Measurements from ENCODE around the gene HS3ST2.

HS3ST2 gene

DNA sequence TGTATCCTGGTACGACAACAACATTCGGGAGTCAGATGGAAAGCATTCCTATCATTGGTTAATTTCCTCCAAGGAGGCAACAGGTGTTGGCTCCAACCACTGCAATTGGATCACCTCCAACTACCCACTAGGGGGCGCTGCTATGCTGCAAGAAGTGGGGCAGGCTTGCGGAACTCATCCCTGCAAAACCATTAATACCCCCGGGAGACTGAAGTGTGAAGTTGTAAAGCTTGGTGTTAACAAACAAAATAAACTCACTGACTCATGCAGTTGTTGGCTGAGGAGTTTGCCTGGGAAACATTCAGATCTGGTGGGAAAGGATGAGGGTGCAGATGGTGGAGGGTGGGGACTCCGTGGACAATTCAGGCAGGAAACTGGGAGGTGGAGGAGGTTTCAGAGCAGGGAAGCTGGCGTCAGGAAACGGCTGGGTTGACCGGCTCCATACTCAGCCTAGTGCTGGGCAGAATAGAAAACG, 84.9 kb downstream of the HS3ST2 start (continued):
- TF ChIP-seq MEIS1 (CRISPR knock-in tag; IDR thresholded peaks at IDR 0.05; ENCODE audit: borderline replicate concordance) = no peak
- TF ChIP-seq ZNF585B (tag by site-specific recombination; IDR thresholded peaks at IDR 0.05) = no peak
- no peak for TF ChIP-seq ZNF239 (tag by site-specific recombination; IDR thresholded peaks at IDR 0.05)
- no peak for TF ChIP-seq ZNF423 (tag by site-specific recombination; IDR thresholded peaks at IDR 0.05)
- TF ChIP-seq, protein P1, sequence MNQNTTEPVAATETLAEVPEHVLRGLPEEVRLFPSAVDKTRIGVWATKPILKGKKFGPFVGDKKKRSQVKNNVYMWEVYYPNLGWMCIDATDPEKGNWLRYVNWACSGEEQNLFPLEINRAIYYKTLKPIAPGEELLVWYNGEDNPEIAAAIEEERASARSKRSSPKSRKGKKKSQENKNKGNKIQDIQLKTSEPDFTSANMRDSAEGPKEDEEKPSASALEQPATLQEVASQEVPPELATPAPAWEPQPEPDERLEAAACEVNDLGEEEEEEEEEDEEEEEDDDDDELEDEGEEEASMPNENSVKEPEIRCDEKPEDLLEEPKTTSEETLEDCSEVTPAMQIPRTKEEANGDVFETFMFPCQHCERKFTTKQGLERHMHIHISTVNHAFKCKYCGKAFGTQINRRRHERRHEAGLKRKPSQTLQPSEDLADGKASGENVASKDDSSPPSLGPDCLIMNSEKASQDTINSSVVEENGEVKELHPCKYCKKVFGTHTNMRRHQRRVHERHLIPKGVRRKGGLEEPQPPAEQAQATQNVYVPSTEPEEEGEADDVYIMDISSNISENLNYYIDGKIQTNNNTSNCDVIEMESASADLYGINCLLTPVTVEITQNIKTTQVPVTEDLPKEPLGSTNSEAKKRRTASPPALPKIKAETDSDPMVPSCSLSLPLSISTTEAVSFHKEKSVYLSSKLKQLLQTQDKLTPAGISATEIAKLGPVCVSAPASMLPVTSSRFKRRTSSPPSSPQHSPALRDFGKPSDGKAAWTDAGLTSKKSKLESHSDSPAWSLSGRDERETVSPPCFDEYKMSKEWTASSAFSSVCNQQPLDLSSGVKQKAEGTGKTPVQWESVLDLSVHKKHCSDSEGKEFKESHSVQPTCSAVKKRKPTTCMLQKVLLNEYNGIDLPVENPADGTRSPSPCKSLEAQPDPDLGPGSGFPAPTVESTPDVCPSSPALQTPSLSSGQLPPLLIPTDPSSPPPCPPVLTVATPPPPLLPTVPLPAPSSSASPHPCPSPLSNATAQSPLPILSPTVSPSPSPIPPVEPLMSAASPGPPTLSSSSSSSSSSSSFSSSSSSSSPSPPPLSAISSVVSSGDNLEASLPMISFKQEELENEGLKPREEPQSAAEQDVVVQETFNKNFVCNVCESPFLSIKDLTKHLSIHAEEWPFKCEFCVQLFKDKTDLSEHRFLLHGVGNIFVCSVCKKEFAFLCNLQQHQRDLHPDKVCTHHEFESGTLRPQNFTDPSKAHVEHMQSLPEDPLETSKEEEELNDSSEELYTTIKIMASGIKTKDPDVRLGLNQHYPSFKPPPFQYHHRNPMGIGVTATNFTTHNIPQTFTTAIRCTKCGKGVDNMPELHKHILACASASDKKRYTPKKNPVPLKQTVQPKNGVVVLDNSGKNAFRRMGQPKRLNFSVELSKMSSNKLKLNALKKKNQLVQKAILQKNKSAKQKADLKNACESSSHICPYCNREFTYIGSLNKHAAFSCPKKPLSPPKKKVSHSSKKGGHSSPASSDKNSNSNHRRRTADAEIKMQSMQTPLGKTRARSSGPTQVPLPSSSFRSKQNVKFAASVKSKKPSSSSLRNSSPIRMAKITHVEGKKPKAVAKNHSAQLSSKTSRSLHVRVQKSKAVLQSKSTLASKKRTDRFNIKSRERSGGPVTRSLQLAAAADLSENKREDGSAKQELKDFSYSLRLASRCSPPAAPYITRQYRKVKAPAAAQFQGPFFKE (tag by site-specific recombination; IDR thresholded peaks at IDR 0.05; ENCODE audit: borderline replicate concordance) = no peak
- TF ChIP-seq, protein P2, sequence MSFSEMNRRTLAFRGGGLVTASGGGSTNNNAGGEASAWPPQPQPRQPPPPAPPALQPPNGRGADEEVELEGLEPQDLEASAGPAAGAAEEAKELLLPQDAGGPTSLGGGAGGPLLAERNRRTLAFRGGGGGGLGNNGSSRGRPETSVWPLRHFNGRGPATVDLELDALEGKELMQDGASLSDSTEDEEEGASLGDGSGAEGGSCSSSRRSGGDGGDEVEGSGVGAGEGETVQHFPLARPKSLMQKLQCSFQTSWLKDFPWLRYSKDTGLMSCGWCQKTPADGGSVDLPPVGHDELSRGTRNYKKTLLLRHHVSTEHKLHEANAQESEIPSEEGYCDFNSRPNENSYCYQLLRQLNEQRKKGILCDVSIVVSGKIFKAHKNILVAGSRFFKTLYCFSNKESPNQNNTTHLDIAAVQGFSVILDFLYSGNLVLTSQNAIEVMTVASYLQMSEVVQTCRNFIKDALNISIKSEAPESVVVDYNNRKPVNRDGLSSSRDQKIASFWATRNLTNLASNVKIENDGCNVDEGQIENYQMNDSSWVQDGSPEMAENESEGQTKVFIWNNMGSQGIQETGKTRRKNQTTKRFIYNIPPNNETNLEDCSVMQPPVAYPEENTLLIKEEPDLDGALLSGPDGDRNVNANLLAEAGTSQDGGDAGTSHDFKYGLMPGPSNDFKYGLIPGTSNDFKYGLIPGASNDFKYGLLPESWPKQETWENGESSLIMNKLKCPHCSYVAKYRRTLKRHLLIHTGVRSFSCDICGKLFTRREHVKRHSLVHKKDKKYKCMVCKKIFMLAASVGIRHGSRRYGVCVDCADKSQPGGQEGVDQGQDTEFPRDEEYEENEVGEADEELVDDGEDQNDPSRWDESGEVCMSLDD (tag by site-specific recombination; IDR thresholded peaks at IDR 0.05) = no peak
- TF ChIP-seq ZNF501 (tag by site-specific recombination; IDR thresholded peaks at IDR 0.05) = no peak
- peak; percentile 25; the same call in 1 of the 2 replicates for TF ChIP-seq TRIM28 (IDR thresholded peaks at IDR 0.05; ENCODE audit: borderline replicate concordance, low read length)
- TF ChIP-seq ZNF623 (tag by site-specific recombination; IDR thresholded peaks at IDR 0.05) = no peak
- TF ChIP-seq, protein P3, sequence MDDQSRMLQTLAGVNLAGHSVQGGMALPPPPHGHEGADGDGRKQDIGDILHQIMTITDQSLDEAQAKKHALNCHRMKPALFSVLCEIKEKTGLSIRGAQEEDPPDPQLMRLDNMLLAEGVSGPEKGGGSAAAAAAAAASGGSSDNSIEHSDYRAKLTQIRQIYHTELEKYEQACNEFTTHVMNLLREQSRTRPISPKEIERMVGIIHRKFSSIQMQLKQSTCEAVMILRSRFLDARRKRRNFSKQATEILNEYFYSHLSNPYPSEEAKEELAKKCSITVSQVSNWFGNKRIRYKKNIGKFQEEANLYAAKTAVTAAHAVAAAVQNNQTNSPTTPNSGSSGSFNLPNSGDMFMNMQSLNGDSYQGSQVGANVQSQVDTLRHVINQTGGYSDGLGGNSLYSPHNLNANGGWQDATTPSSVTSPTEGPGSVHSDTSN (CRISPR knock-in tag; IDR thresholded peaks at IDR 0.05) = no peak
- no peak for TF ChIP-seq ZNF138 (tag by site-specific recombination; IDR thresholded peaks at IDR 0.05; ENCODE audit: borderline replicate concordance)
- no peak for TF ChIP-seq ZNF768 (tag by site-specific recombination; IDR thresholded peaks at IDR 0.05)
- no peak for TF ChIP-seq ZNF664 (tag by site-specific recombination; IDR thresholded peaks at IDR 0.05)
- TF ChIP-seq ZNF19 (tag by site-specific recombination; IDR thresholded peaks at IDR 0.05; ENCODE audit: low read depth) = no peak
- TF ChIP-seq ZNF133 (tag by site-specific recombination; IDR thresholded peaks at IDR 0.05) = no peak
- TF ChIP-seq, protein P4, sequence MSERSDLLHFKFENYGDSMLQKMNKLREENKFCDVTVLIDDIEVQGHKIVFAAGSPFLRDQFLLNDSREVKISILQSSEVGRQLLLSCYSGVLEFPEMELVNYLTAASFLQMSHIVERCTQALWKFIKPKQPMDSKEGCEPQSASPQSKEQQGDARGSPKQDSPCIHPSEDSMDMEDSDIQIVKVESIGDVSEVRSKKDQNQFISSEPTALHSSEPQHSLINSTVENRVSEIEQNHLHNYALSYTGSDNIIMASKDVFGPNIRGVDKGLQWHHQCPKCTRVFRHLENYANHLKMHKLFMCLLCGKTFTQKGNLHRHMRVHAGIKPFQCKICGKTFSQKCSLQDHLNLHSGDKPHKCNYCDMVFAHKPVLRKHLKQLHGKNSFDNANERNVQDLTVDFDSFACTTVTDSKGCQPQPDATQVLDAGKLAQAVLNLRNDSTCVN (tag by site-specific recombination; optimal IDR thresholded peaks at IDR 0.05) = no peak
- TF ChIP-seq, protein P5, sequence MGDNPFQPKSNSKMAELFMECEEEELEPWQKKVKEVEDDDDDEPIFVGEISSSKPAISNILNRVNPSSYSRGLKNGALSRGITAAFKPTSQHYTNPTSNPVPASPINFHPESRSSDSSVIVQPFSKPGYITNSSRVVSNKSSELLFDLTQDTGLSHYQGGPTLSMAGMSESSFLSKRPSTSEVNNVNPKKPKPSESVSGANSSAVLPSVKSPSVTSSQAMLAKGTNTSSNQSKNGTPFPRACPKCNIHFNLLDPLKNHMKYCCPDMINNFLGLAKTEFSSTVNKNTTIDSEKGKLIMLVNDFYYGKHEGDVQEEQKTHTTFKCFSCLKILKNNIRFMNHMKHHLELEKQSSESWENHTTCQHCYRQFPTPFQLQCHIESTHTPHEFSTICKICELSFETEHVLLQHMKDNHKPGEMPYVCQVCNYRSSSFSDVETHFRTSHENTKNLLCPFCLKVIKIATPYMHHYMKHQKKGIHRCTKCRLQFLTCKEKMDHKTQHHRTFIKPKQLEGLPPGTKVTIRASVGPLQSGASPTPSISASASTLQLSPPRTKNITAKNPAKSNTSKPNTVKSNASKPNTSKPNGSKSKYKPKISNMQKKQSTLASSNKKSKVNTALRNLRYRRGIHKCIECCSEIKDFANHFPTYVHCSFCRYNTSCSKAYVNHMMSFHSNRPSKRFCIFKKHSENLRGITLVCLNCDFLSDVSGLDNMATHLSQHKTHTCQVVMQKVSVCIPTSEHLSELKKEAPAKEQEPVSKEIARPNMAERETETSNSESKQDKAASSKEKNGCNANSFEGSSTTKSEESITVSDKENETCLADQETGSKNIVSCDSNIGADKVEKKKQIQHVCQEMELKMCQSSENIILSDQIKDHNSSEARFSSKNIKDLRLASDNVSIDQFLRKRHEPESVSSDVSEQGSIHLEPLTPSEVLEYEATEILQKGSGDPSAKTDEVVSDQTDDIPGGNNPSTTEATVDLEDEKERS (tag by site-specific recombination; IDR thresholded peaks at IDR 0.05) = no peak
- no peak for TF ChIP-seq ZBTB7A (tag by site-specific recombination; IDR thresholded peaks at IDR 0.05; ENCODE audit: low read depth)
- no peak for TF ChIP-seq SP3 (tag by site-specific recombination; IDR thresholded peaks at IDR 0.05)
- no peak for TF ChIP-seq ZNF174 (tag by site-specific recombination; IDR thresholded peaks at IDR 0.05)
- TF ChIP-seq, protein P6, sequence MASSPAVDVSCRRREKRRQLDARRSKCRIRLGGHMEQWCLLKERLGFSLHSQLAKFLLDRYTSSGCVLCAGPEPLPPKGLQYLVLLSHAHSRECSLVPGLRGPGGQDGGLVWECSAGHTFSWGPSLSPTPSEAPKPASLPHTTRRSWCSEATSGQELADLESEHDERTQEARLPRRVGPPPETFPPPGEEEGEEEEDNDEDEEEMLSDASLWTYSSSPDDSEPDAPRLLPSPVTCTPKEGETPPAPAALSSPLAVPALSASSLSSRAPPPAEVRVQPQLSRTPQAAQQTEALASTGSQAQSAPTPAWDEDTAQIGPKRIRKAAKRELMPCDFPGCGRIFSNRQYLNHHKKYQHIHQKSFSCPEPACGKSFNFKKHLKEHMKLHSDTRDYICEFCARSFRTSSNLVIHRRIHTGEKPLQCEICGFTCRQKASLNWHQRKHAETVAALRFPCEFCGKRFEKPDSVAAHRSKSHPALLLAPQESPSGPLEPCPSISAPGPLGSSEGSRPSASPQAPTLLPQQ (tag by site-specific recombination; IDR thresholded peaks at IDR 0.05) = peak; percentile 73
- TF ChIP-seq ZNF670 (tag by site-specific recombination; IDR thresholded peaks at IDR 0.05; ENCODE audit: low read depth) = no peak
- no peak for TF ChIP-seq ZNF23 (tag by site-specific recombination; IDR thresholded peaks at IDR 0.05; ENCODE audit: borderline replicate concordance)
